Measurements from ENCODE around the gene MCOLN1. TPM values are rescaled to one million over a fixed set of nuclear protein-coding genes. Genes with fewer than 3 reads are reported as not detected.

The MCOLN1 gene
- total RNA-seq, 2 donors from 2014 or later, result 11.4 to 17.0 TPM

- H3K4me1 Mint-ChIP-seq, result peaks cover 9% of the 10 kb centered on the region
- H3K27ac Mint-ChIP-seq, result peak within 1 kb of the TSS; percentile 81
- no peaks in the 10 kb centered on the region for H3K27me3 Mint-ChIP-seq
- H3K9me3 ChIP-seq (ENCODE audit: control insufficient read depth, low read length, poor library complexity, severe bottlenecking), result no peaks in the 10 kb centered on the region
- no peaks in the 10 kb centered on the region for H3K36me3 Mint-ChIP-seq (ENCODE audit: low read depth)
- DNase-seq, result peak; percentile 81 to 91 (median 84)
- peak; percentile 96 for ATAC-seq
- peak within 1 kb of the TSS; percentile 84 for H3K4me3 Mint-ChIP-seq
Measured at GRCh38 chr19:7488736-7489353, 33.6 kb upstream of the MCOLN1 start, which contains the start of gene PEX11G. TSS of gene PEX11G (minus strand) at chr19:7489035. CDS start at chr19:7489010, 25 bp downstream.

- Mint-ChIP-seq H3K36me3 (ENCODE audit: low read depth) (no peaks in the 10 kb centered on the region), H3K4me1 (peaks cover 9% of the 10 kb centered on the region), H3K27me3 (no peaks in the 10 kb centered on the region), H3K27ac (peak overlapping the region; percentile 66), H3K4me3 (peak overlapping the region; percentile 84)
- H3K9me3 ChIP-seq (ENCODE audit: control insufficient read depth, low read length, poor library complexity, severe bottlenecking), result no peaks in the 10 kb centered on the region
- ATAC-seq, result no peak
- DNase-seq, result no peak
Measured at GRCh38 chr19:7489609-7490044, 32.8 kb upstream of the MCOLN1 start.

GRCh38 chr19:7492142-7492541 is 30.3 kb upstream of the MCOLN1 start:
- Mint-ChIP-seq H3K27ac (no peak overlapping the region), H3K4me3 (no peak overlapping the region), H3K4me1 (peaks cover 14% of the 10 kb centered on the region), H3K36me3 (ENCODE audit: low read depth) (no peaks in the 10 kb centered on the region), H3K27me3 (peaks cover 5% of the 10 kb centered on the region)
- DNase-seq (no peak), ATAC-seq (peak; percentile 36)
- H3K9me3 ChIP-seq (ENCODE audit: control insufficient read depth, low read length, poor library complexity, severe bottlenecking), result no peaks in the 10 kb centered on the region

GRCh38 chr19:7492558-7492957 is 29.9 kb upstream of the MCOLN1 start:
- no peak overlapping the region for H3K4me3 Mint-ChIP-seq
- H3K9me3 ChIP-seq (ENCODE audit: control insufficient read depth, low read length, poor library complexity, severe bottlenecking), result no peaks in the 10 kb centered on the region
- H3K36me3 Mint-ChIP-seq (ENCODE audit: low read depth), result no peaks in the 10 kb centered on the region
- DNase-seq, result no peak
- peaks cover 14% of the 10 kb centered on the region for H3K4me1 Mint-ChIP-seq
- H3K27me3 Mint-ChIP-seq, result peaks cover 9% of the 10 kb centered on the region
- H3K27ac Mint-ChIP-seq, result peak overlapping the region; percentile 57
- ATAC-seq, result no peak

GRCh38 chr19:7494416-7495098 is 27.9 kb upstream of the MCOLN1 start:
- Mint-ChIP-seq H3K27me3 (peaks cover 23% of the 10 kb centered on the region), H3K27ac (no peak overlapping the region), H3K36me3 (ENCODE audit: low read depth) (peaks cover 3% of the 10 kb centered on the region), H3K4me1 (peaks cover 18% of the 10 kb centered on the region), H3K4me3 (no peak overlapping the region)
- ATAC-seq, result no peak
- H3K9me3 ChIP-seq (ENCODE audit: control insufficient read depth, low read length, poor library complexity, severe bottlenecking), result no peaks in the 10 kb centered on the region
- DNase-seq, result no peak

GRCh38 chr19:7497292-7497691 is 25.1 kb upstream of the MCOLN1 start:
- ATAC-seq, result peak; percentile 54

GRCh38 chr19:7500811-7501450 is 21.5 kb upstream of the MCOLN1 start:
- Mint-ChIP-seq H3K36me3 (ENCODE audit: low read depth) (peaks cover 3% of the 10 kb centered on the region), H3K27ac (no peak overlapping the region), H3K27me3 (peaks cover 49% of the 10 kb centered on the region), H3K4me3 (peak overlapping the region; percentile 56), H3K4me1 (peaks cover 10% of the 10 kb centered on the region)
- no peak for DNase-seq
- H3K9me3 ChIP-seq (ENCODE audit: control insufficient read depth, low read length, poor library complexity, severe bottlenecking), result no peaks in the 10 kb centered on the region
- ATAC-seq, result peak; percentile 41

More at GRCh38 chr19:7497292-7497691, 25.1 kb upstream of the MCOLN1 start:
- no peaks in the 10 kb centered on the region for H3K9me3 ChIP-seq (ENCODE audit: control insufficient read depth, low read length, poor library complexity, severe bottlenecking)
- Mint-ChIP-seq H3K27ac (no peak overlapping the region), H3K4me3 (no peak overlapping the region), H3K27me3 (peaks cover 31% of the 10 kb centered on the region), H3K36me3 (ENCODE audit: low read depth) (peaks cover 3% of the 10 kb centered on the region), H3K4me1 (peaks cover 14% of the 10 kb centered on the region)
- no peak for DNase-seq

GRCh38 chr19:7502552-7502951 is 19.9 kb upstream of the MCOLN1 start:
- Mint-ChIP-seq H3K36me3 (ENCODE audit: low read depth) (peaks cover 3% of the 10 kb centered on the region), H3K4me1 (peaks cover 9% of the 10 kb centered on the region), H3K4me3 (no peak overlapping the region), H3K27me3 (peaks cover 40% of the 10 kb centered on the region), H3K27ac (no peak overlapping the region)
- H3K9me3 ChIP-seq (ENCODE audit: control insufficient read depth, low read length, poor library complexity, severe bottlenecking), result no peaks in the 10 kb centered on the region
- DNase-seq (no peak), ATAC-seq (no peak)

- DNase-seq (no peak), ATAC-seq (no peak)
- no peaks in the 10 kb centered on the region for H3K36me3 Mint-ChIP-seq (ENCODE audit: low read depth)
- H3K4me1 Mint-ChIP-seq, result peaks cover 5% of the 10 kb centered on the region
- no peak overlapping the region for H3K27ac Mint-ChIP-seq
- H3K9me3 ChIP-seq (ENCODE audit: control insufficient read depth, low read length, poor library complexity, severe bottlenecking), result no peaks in the 10 kb centered on the region
- no peak overlapping the region for H3K4me3 Mint-ChIP-seq
- peaks cover 25% of the 10 kb centered on the region for H3K27me3 Mint-ChIP-seq
Measured at GRCh38 chr19:7504684-7505083, 17.7 kb upstream of the MCOLN1 start.

GRCh38 chr19:7505288-7505681 is 17.1 kb upstream of the MCOLN1 start:
- Mint-ChIP-seq H3K27me3 (peaks cover 24% of the 10 kb centered on the region), H3K4me3 (peak overlapping the region; percentile 19), H3K4me1 (peaks cover 5% of the 10 kb centered on the region), H3K27ac (no peak overlapping the region), H3K36me3 (ENCODE audit: low read depth) (no peaks in the 10 kb centered on the region)
- DNase-seq (no peak), ATAC-seq (no peak)
- peaks cover 2% of the 10 kb centered on the region for H3K9me3 ChIP-seq (ENCODE audit: control insufficient read depth, low read length, poor library complexity, severe bottlenecking)

- peaks cover 24% of the 10 kb centered on the region for H3K27me3 Mint-ChIP-seq
- H3K27ac Mint-ChIP-seq, result no peak overlapping the region
- H3K36me3 Mint-ChIP-seq (ENCODE audit: low read depth), result no peaks in the 10 kb centered on the region
- DNase-seq (no peak), ATAC-seq (peak; percentile 55)
- H3K9me3 ChIP-seq (ENCODE audit: control insufficient read depth, low read length, poor library complexity, severe bottlenecking), result peaks cover 4% of the 10 kb centered on the region
- peaks cover 5% of the 10 kb centered on the region for H3K4me1 Mint-ChIP-seq
- peak overlapping the region; percentile 19 for H3K4me3 Mint-ChIP-seq
Measured at GRCh38 chr19:7505682-7506384, 16.6 kb upstream of the MCOLN1 start.

GRCh38 chr19:7506385-7507328 is 15.8 kb upstream of the MCOLN1 start:
- Mint-ChIP-seq H3K36me3 (ENCODE audit: low read depth) (no peaks in the 10 kb centered on the region), H3K27me3 (peaks cover 20% of the 10 kb centered on the region), H3K4me3 (peak overlapping the region; percentile 26), H3K4me1 (peaks cover 5% of the 10 kb centered on the region), H3K27ac (no peak overlapping the region)
- no peak for DNase-seq
- H3K9me3 ChIP-seq (ENCODE audit: control insufficient read depth, low read length, poor library complexity, severe bottlenecking), result peaks cover 4% of the 10 kb centered on the region
- ATAC-seq, result peak; percentile 70

Measured in T-helper 17 cell (primary cell).